GM18505 (cell line): ENCODE measurements around the gene CD36.

ENCODE experiments used
- ATAC-seq: cut with Tn5 transposase; IDR thresholded peaks from one replicate; pipeline ENCODE4 v1.9.1; 2021; ENCODE audit not compliant: unreplicated experiment
- POLR2A ChIP-seq: IDR thresholded peaks from 4 replicates; pipeline ENCODE4 v1.6.1; 2011; ENCODE audit warnings: borderline replicate concordance; ENCODE audit not compliant: insufficient read depth, insufficient read length; ENCODE audit errors: extremely low read depth

CD36 gene

DNA sequence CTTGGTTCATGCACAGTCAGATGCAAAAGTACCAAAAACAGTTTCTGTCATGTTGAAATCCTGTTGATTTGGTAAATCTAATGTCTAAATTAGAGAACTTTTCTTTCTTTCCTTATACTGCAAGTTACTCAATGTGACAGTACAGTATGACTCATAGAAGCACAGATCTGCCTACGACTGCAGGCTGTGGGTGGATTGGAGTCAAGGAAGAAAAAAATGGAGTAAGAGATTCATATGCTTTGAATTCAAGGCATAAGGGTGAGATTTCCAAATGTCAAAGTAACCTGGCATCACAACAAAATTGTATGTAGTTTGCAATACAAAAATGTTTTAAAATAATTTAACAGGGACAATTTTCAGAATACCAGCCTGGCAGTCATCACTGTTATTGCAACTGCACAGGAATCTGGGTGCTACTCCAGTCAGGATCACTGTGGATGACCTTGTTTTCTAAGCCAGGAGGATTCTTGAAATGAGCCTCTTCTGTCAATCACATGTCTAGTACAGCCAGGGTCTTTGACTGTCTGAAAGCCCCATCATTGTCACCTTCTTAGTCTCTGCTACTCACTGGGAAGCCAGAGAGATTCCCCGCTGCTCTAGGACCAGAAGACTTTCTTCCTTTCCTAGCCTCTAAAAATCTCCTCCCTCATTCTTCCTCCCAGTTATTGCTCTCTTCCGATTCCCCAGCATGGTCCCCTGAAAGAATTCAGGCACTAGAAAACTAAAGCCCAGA is 83.6 kb downstream of the CD36 start:
- no peak for ATAC-seq

DNA sequence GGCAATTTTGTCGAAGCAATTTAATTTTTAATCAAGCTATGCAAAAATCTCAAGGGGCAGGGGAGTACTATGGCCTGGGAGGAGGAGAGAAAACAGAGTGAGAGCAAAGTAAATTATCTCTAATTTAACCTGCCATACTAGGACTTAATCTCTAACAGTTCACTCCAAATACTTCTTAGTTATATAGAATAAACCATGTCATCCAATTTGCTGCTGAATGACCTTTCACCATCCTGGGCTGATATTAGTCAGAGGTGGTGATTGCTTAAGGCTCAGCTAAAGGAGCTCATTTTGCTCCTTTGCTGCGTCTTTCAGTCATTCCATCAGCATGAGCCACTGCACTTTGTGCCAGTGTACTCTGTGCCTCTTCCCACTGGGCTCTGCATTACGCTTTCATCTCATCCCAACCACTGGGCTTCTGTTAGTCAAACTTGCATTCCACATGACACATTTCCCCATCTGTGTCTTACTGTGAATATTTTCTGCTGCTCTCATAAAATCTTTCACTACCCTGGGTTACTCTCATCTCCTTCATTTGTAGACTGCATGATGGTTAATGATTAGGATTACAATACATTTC is 84.3 kb downstream of the CD36 start:
- no peak for ATAC-seq
- no peak for TF ChIP-seq POLR2A

More for the DNA sequence above, 83.6 kb downstream of the CD36 start:
- no peak for TF ChIP-seq POLR2A

DNA sequence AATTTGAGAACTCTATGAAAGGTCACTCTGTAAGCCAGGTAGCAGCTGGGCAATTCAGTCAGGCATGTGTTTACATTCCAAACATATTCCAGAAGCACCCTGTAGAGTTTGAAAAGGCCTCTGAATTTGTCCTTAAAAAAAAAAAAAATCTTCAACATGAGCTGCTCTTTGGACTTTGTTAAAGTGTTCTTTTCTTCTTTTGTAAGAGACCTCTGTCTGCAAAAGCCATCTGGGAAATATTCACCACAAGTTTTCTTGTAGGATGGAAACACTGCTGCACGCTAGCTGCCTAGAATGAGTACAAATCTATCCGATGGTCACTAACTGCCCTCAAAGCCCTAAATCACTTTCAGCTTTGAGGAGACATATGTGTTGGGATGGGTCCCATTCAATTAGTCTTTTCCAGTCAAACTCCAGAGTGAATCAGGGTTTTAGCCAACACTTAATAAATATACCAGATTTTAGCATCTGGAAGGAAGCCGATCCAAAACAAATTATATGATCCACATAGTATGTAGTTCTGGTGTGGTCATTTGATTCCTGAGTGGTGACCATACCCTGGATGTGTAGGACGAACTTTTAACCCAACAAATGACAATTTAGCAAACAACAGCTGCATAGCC is 85.9 kb downstream of the CD36 start:
- no peak for TF ChIP-seq POLR2A
- no peak for ATAC-seq

DNA sequence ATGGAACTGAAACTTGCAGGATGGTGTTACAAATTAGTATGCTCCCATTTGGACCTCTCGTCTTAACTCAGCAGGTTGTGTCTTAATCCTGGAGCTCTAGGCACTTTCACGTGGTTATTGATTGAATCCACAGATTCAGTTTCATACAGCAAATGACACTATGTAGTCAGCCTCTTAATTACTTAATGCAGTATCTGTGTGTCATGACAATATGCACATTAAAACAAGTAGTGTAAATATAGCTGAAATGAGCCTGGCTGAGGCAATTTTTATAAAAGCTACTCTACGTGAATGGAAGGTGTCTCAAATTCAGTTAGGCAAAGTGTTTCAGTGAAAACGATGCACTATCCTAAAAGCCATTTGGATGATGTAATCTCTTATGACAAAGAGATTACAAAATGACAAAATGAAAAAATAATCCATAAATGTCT is 86.8 kb downstream of the CD36 start:
- TF ChIP-seq POLR2A = no peak
- no peak for ATAC-seq
